GM18861 (cell line): ENCODE data around the gene TKFC.

Experiments
- ATAC-seq: cut with Tn5 transposase; IDR thresholded peaks from one replicate; pipeline ENCODE4 v1.9.1; 2021; ENCODE audit not compliant: unreplicated experiment

Gene TKFC

GRCh38 chr11:61310749-61311148 is 22.3 kb upstream of the TKFC start:
- no peak for ATAC-seq

- ATAC-seq, result no peak
Observed at GRCh38 chr11:61315260-61315659, 17.8 kb upstream of the TKFC start.

- ATAC-seq, result no peak
Observed at GRCh38 chr11:61325649-61326414, 7.2 kb upstream of the TKFC start.

- no peak for ATAC-seq
Observed at GRCh38 chr11:61327669-61328071, 5.4 kb upstream of the TKFC start.

GRCh38 chr11:61328351-61328750 is 4.7 kb upstream of the TKFC start:
- no peak for ATAC-seq

- no peak for ATAC-seq
Observed at GRCh38 chr11:61329871-61330270, 3.2 kb upstream of the TKFC start.

- no peak for ATAC-seq
Observed at GRCh38 chr11:61331651-61332050, 1.4 kb upstream of the TKFC start.

- no peak for ATAC-seq
Observed at GRCh38 chr11:61332281-61332796, 689 bp upstream of the TKFC start.

- no peak for ATAC-seq
Observed at GRCh38 chr11:61333550-61334433, 764 bp downstream of the TKFC start.

GRCh38 chr11:61334434-61335354 is 1.7 kb downstream of the TKFC start:
- no peak for ATAC-seq

GRCh38 chr11:61335355-61335710 is 2.3 kb downstream of the TKFC start:
- no peak for ATAC-seq

GRCh38 chr11:61336171-61336935 is 3.3 kb downstream of the TKFC start:
- ATAC-seq, result peak; percentile 49

GRCh38 chr11:61337706-61338470 is 4.9 kb downstream of the TKFC start:
- ATAC-seq, result no peak

GRCh38 chr11:61338783-61339489 is 5.9 kb downstream of the TKFC start:
- ATAC-seq, result no peak

- ATAC-seq, result no peak
Observed at GRCh38 chr11:61339490-61339878, 6.5 kb downstream of the TKFC start.

GRCh38 chr11:61340979-61341378 is 8.0 kb downstream of the TKFC start:
- ATAC-seq, result no peak

- no peak for ATAC-seq
Observed at GRCh38 chr11:61341706-61342105, 8.7 kb downstream of the TKFC start.

- ATAC-seq, result no peak
Observed at GRCh38 chr11:61342207-61342803, 9.3 kb downstream of the TKFC start.
